Panc1 (cell line): Measurements from ENCODE around the gene SNX13.

Experiments used
- CTCF ChIP-seq: fragments of 450-650 bp; IDR thresholded peaks from 2 replicates; pipeline ENCODE4 v1.5.1; 2017; ENCODE audit warnings: mild to moderate bottlenecking
- TCF7L2 ChIP-seq: IDR thresholded peaks from 2 replicates; pipeline ENCODE4 v1.6.1; 2011; ENCODE audit warnings: mild to moderate bottlenecking, low read depth, low read length, inconsistent platforms

GRCh38 chr7:17940951-17941431 lies 697 bp upstream of the SNX13 start:
- TF ChIP-seq CTCF, result no peak
- no peak for TF ChIP-seq TCF7L2
